ENCODE data around the gene RXRA. TPM values are rescaled to one million over a fixed set of nuclear protein-coding genes. Genes with fewer than 3 reads are reported as not detected.

The RXRA gene
- total and polyA plus RNA-seq, 2 of the 4 experiments (the other 2 are of a cell fraction): 7.5 to 17.9 TPM

DNA sequence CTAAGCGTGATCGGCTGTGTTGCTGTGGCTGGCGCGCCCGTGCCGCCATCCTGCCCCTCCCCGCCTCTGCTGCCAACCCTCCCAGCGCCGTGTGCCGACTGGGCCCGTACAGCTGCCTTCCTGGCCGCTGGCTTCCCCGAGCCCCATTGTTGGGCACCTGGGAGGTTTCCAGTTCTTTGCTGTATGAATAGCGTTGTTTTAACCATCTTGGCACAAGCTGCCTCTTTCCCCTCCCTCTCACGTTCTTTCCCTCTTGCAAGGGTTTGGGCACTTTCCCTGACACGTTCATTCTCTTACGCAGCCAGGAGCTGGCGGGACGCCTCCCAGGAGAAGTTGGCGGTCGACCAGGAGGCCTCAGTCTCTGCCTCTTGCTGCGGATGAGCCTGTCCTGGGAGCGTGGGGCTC, 43.1 kb upstream of the RXRA start:
- DNase-seq (peak; percentile 70), ATAC-seq (ENCODE audit: low read depth) (peak; percentile 77)
- no peak overlapping the region for H4K91ac ChIP-seq (ENCODE audit: insufficient read depth, low read depth, low read length)
- H2AFZ ChIP-seq (replicated peaks; ENCODE audit: low read length, poor library complexity): peak overlapping the region; percentile 67
- no TSS peak for BruUV-seq (replicated peaks)
- H2AK9ac ChIP-seq (replicated peaks; ENCODE audit: low read depth, low read length, poor library complexity): peak overlapping the region; percentile 55
- no CpG with 5 or more reads among the region's 23 CpGs for WGBS, 2 experiments (ENCODE audit: extremely low coverage in 2 of 2, insufficient read length in 1 of 2)
- no peak overlapping the region for H3K9ac ChIP-seq (ENCODE audit: low read depth, low read length)
- H3K4me2 ChIP-seq (ENCODE audit: low read depth, low read length): peak overlapping the region; percentile 37
- no peak overlapping the region for H3K23ac ChIP-seq (ENCODE audit: low read depth, low read length)
- H4K5ac ChIP-seq (ENCODE audit: low read depth, low read length): no peak overlapping the region
- dilution Hi-C loops (cut with HindIII; ENCODE audit: low sequenced_read_pairs, unreplicated experiment) (no loop called here), intact Hi-C loops (cut with micrococcal nuclease) (no loop called here), in situ Hi-C loops (cut with MboI; ENCODE audit: low sequenced_read_pairs) (no loop called here)
- no peak overlapping the region for H3K56ac ChIP-seq (ENCODE audit: extremely low read depth, insufficient read depth, low read length)
- H2BK20ac ChIP-seq (ENCODE audit: low read depth, low read length): no peak overlapping the region; the same call in 1 of the 2 replicates
- ChIA-PET POLR2A (ENCODE audit: unreplicated experiment) (no interaction called here), CTCF (no interaction called here)
- TF ChIP-seq CEBPB (IDR thresholded peaks at IDR 0.05; ENCODE audit: low read depth, low read length) (no peak), BHLHE40 (IDR thresholded peaks at IDR 0.05; ENCODE audit: low read depth, low read length) (peak; percentile 82)
- peaks cover 5% of the 10 kb centered on the region for H3K9me3 ChIP-seq (ENCODE audit: control insufficient read depth, insufficient read depth, low read length)
- H2AK5ac ChIP-seq (ENCODE audit: low read depth, low read length): peak overlapping the region; percentile 28; the same call in 1 of the 2 replicates
- H3K18ac ChIP-seq (ENCODE audit: low read depth, low read length): peak overlapping the region; percentile 22; the same call in 1 of the 2 replicates
- H2BK15ac ChIP-seq (ENCODE audit: low read depth, low read length): no peak overlapping the region
- H3K36me3 ChIP-seq (ENCODE audit: control insufficient read depth, insufficient read depth, low read length): no peaks in the 10 kb centered on the region
- H3K79me1 ChIP-seq (ENCODE audit: low read depth in 1 of 2, low read length in 2 of 2): no peaks in the 10 kb centered on the region
- 0 out of 2 replicates have a peak, but pooled peaks cover 2% of the 10 kb centered on the region for H3K9me1 ChIP-seq (ENCODE audit: insufficient read depth, low read length)
- no peaks in the 10 kb centered on the region for H4K20me1 ChIP-seq (ENCODE audit: insufficient read depth, low read length)
- H3K27ac ChIP-seq (ENCODE audit: insufficient read depth, low read length): no peak overlapping the region
- H3K27me3 ChIP-seq (ENCODE audit: control insufficient read depth, insufficient read depth, low read length): peaks cover 16% of the 10 kb centered on the region
- no peak overlapping the region for H4K8ac ChIP-seq (ENCODE audit: low read depth in 2 of 2, low read length in 2 of 2)
- H3K4ac ChIP-seq (ENCODE audit: low read depth, low read length): no peak overlapping the region
- no peak overlapping the region; the same call in 1 of the 2 replicates for H3K14ac ChIP-seq (replicated peaks; ENCODE audit: low read depth, low read length)
- H3K4me3 ChIP-seq (ENCODE audit: insufficient read depth, low read depth, low read length): no peak overlapping the region
- peaks cover 6% of the 10 kb centered on the region; the same call in 1 of the 2 replicates for H3K4me1 ChIP-seq (ENCODE audit: control insufficient read depth, insufficient read depth, low read length)
- no peak overlapping the region for H2BK5ac ChIP-seq (ENCODE audit: low read depth, low read length, poor library complexity, severe bottlenecking)
- no peak overlapping the region for H2BK120ac ChIP-seq (ENCODE audit: low read depth, low read length)
